K562 (cell line): ENCODE data around the gene UBE2O. TPM values are rescaled to one million over a fixed set of nuclear protein-coding genes. Genes with fewer than 3 reads are reported as not detected.

Source experiments
- CTBP1 ChIP-seq: fragments of 450-650 bp; IDR thresholded peaks from 2 replicates; pipeline ENCODE4 v1.6.1; 2016; ENCODE audit warnings: borderline replicate concordance
- ESRRA ChIP-seq: fragments of 450-650 bp; IDR thresholded peaks from 2 replicates; pipeline ENCODE4 v1.6.1; 2014; ENCODE audit warnings: low read depth, mild to moderate bottlenecking, moderate library complexity, borderline replicate concordance
- GATAD2B ChIP-seq: fragments of 450-650 bp; IDR thresholded peaks from 2 replicates; pipeline ENCODE4 v1.6.1; 2017; ENCODE audit warnings: mild to moderate bottlenecking, borderline replicate concordance
- HDAC1 ChIP-seq, 2 experiments: fragments of 450-650 bp; IDR thresholded peaks; 2 replicates each; pipeline ENCODE4 v1.6.1; 2016 to 2017; ENCODE audit warnings: inconsistent platforms in 1 of 2, mild to moderate bottlenecking in 1 of 2, moderate library complexity in 1 of 2
- HMGN3 ChIP-seq: IDR thresholded peaks from 2 replicates; pipeline ENCODE4 v1.6.1; 2011; ENCODE audit warnings: borderline replicate concordance, low read depth, mild to moderate bottlenecking, mixed read lengths, low read length; ENCODE audit not compliant: insufficient read length; ENCODE audit errors: extremely low read depth
- ILF3 ChIP-seq: fragments of 450-650 bp; IDR thresholded peaks from 2 replicates; pipeline ENCODE4 v1.6.1; 2018; ENCODE audit warnings: antibody characterized with exemption, mild to moderate bottlenecking, moderate library complexity, borderline replicate concordance
- MXI1 ChIP-seq: IDR thresholded peaks from 2 replicates; pipeline ENCODE4 v1.6.1; 2011; ENCODE audit warnings: low read depth, mild to moderate bottlenecking, improper control_type of control experiment, low read length
- NEUROD1 ChIP-seq: fragments of 150-350 bp; IDR thresholded peaks from 2 replicates; pipeline ENCODE4 v1.6.1; 2014; ENCODE audit warnings: borderline replicate concordance, low read length, low read depth; ENCODE audit not compliant: partially characterized antibody
- NFE2L1 ChIP-seq: fragments of 450-650 bp; IDR thresholded peaks from 2 replicates; pipeline ENCODE4 v1.6.1; 2016; ENCODE audit warnings: missing genetic modification characterization, low read depth, mild to moderate bottlenecking, missing compliant biosample characterization, moderate library complexity, borderline replicate concordance
- PCBP1 ChIP-seq: fragments of 200-400 bp; formaldehyde crosslinking; IDR thresholded peaks from 2 replicates; pipeline ENCODE4 v1.6.1; 2018; ENCODE audit warnings: mild to moderate bottlenecking, low read depth, low read length; ENCODE audit not compliant: poor library complexity, severe bottlenecking
- PHF8 ChIP-seq: fragments of 200-600 bp; sonication (generic); IDR thresholded peaks from 2 replicates; pipeline ENCODE4 v1.6.1; 2012; ENCODE audit warnings: mixed run types, mild to moderate bottlenecking, inconsistent platforms, low read length, moderate library complexity, borderline replicate concordance
- POLR2AphosphoS2 ChIP-seq: IDR thresholded peaks from 2 replicates; pipeline ENCODE4 v1.6.1; 2012; ENCODE audit warnings: low read length, improper control_type of control experiment
- PRPF4 ChIP-seq: fragments of 200-400 bp; formaldehyde crosslinking; IDR thresholded peaks from one replicate; pipeline ENCODE4 v1.6.1; 2017; ENCODE audit warnings: low read length, low read depth, mild to moderate bottlenecking; ENCODE audit not compliant: insufficient read depth, poor library complexity, severe bottlenecking
- RAD21 ChIP-seq, 2 experiments: fragments of 250-450 bp in 1 of 2; fragments of 450-650 bp in 1 of 2; sonication (Bioruptor Pico) in 1 of 2; formaldehyde crosslinking in 1 of 2; IDR thresholded peaks in 1 of 2; conservative IDR thresholded peaks in 1 of 2; 2 replicates each; pipeline versions ENCODE4 v1.4.0 to v1.8.0; 2020 to 2022; ENCODE audit warnings: mild to moderate bottlenecking in 2 of 2, moderate library complexity in 1 of 2
- SMARCB1 ChIP-seq: IDR thresholded peaks from 2 replicates; pipeline ENCODE4 v1.6.1; 2011; ENCODE audit warnings: improper control_type of control experiment, low read depth; ENCODE audit not compliant: insufficient read length
- STAT5B ChIP-seq: fragments of 250-450 bp; sonication (Bioruptor Pico); IDR thresholded peaks from 2 replicates; pipeline ENCODE4 v1.8.0; 2021; ENCODE audit warnings: mild to moderate bottlenecking, inconsistent platforms
- TAF1 ChIP-seq: IDR thresholded peaks from 2 replicates; pipeline ENCODE4 v1.6.1; 2011; ENCODE audit warnings: mild to moderate bottlenecking, low read length, moderate library complexity; ENCODE audit not compliant: insufficient read depth, control insufficient read depth, severe bottlenecking; ENCODE audit errors: extremely low read depth
- ZBTB1 ChIP-seq: sonication (generic); formaldehyde crosslinking; IDR thresholded peaks from 2 replicates; pipeline ENCODE4 v1.8.1; 2023; ENCODE audit warnings: missing genetic modification reagents, low read depth, mild to moderate bottlenecking, borderline replicate concordance
- ZNF699 ChIP-seq: fragments of 250-450 bp; sonication (Bioruptor Pico); IDR thresholded peaks from 2 replicates; pipeline ENCODE4 v1.8.0; 2021; ENCODE audit warnings: mild to moderate bottlenecking, moderate library complexity; ENCODE audit not compliant: insufficient replicate concordance
- polyA plus RNA-seq, 8 experiments: library from polyadenylated mRNA; depleted of rRNA in 4 of 8; stranded (reverse) in 5 of 8; unstranded in 3 of 8; fragments of >200 nt; fragmentation: Nextera tagmentation in 2 of 8; fragmentation: Illumina TruSeq in 1 of 8; extraction: Ambion mirVana in 2 of 8; extraction: Trizol in 1 of 8; gene quantifications; 2 replicates each; pipeline versions ENCODE4 v1.2.1 to v1.2.3, GENCODE V29; 2011 to 2014; ENCODE audit warnings: inconsistent platforms in 1 of 8, missing spikeins in 1 of 8
- total RNA-seq, 7 experiments: library from RNA; depleted of rRNA in 6 of 7; stranded (reverse); fragments of >200 nt in 6 of 7; fragmentation: Illumina TruSeq in 2 of 7; extraction: Trizol in 2 of 7; gene quantifications; 2 replicates each; pipeline versions ENCODE4 v1.2.1 to v1.2.3, GENCODE V29; 2011 to 2021; ENCODE audit warnings: low replicate concordance in 1 of 7
- TF ChIP-seq, protein P1 (sequence below): sonication (generic); formaldehyde crosslinking; IDR thresholded peaks from 2 replicates; pipeline ENCODE4 v1.8.1; 2023; ENCODE audit warnings: mild to moderate bottlenecking, missing genetic modification reagents
- TF ChIP-seq, protein P2 (sequence below): fragments of 200-800 bp; sonication (Bioruptor generic); IDR thresholded peaks from 2 replicates; pipeline ENCODE4 v1.6.1; 2017; ENCODE audit warnings: missing genetic modification characterization, missing compliant biosample characterization
- TF ChIP-seq, protein P3 (sequence below): sonication (generic); IDR thresholded peaks from 2 replicates; pipeline ENCODE4 v1.6.1; 2016

The UBE2O gene
- total and polyA plus RNA-seq, 9 of the 15 experiments (the other 6 are each of a cell fraction or from before 2014, with no cell fraction given), result 1.6 to 39.7 (median 13.3) TPM

GRCh38 chr17:76452660-76453430, at the start of gene UBE2O (continued):
- TF ChIP-seq MXI1, result peak; percentile 99
- TF ChIP-seq, protein P1, sequence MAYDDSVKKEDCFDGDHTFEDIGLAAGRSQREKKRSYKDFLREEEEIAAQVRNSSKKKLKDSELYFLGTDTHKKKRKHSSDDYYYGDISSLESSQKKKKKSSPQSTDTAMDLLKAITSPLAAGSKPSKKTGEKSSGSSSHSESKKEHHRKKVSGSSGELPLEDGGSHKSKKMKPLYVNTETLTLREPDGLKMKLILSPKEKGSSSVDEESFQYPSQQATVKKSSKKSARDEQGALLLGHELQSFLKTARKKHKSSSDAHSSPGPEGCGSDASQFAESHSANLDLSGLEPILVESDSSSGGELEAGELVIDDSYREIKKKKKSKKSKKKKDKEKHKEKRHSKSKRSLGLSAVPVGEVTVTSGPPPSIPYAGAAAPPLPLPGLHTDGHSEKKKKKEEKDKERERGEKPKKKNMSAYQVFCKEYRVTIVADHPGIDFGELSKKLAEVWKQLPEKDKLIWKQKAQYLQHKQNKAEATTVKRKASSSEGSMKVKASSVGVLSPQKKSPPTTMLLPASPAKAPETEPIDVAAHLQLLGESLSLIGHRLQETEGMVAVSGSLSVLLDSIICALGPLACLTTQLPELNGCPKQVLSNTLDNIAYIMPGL (CRISPR knock-in tag), result no peak
- TF ChIP-seq PCBP1, result peak; percentile 21
- TF ChIP-seq HMGN3, result peak; percentile 58
- TF ChIP-seq CTBP1, result peak; percentile 99
- no peak for TF ChIP-seq STAT5B
- TF ChIP-seq, protein P2, sequence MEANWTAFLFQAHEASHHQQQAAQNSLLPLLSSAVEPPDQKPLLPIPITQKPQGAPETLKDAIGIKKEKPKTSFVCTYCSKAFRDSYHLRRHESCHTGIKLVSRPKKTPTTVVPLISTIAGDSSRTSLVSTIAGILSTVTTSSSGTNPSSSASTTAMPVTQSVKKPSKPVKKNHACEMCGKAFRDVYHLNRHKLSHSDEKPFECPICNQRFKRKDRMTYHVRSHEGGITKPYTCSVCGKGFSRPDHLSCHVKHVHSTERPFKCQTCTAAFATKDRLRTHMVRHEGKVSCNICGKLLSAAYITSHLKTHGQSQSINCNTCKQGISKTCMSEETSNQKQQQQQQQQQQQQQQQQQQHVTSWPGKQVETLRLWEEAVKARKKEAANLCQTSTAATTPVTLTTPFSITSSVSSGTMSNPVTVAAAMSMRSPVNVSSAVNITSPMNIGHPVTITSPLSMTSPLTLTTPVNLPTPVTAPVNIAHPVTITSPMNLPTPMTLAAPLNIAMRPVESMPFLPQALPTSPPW (CRISPR knock-in tag), result peak; percentile 79
- TF ChIP-seq, protein P3, sequence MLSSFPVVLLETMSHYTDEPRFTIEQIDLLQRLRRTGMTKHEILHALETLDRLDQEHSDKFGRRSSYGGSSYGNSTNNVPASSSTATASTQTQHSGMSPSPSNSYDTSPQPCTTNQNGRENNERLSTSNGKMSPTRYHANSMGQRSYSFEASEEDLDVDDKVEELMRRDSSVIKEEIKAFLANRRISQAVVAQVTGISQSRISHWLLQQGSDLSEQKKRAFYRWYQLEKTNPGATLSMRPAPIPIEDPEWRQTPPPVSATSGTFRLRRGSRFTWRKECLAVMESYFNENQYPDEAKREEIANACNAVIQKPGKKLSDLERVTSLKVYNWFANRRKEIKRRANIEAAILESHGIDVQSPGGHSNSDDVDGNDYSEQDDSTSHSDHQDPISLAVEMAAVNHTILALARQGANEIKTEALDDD, result no peak
- peak; percentile 56; the same call in 1 of the 2 replicates for TF ChIP-seq GATAD2B
- TF ChIP-seq NEUROD1, result peak; percentile 89
- TF ChIP-seq HDAC1 (IDR thresholded peaks at IDR 0.05), result peak in 1 of 2 experiments; percentile 93; a peak in 2 of 4 replicates
- 0 out of 4 replicates have a peak, but pooled peaks of 1 of the 2 experiments have one; percentile 10 for TF ChIP-seq RAD21 (CRISPR knock-in tag; conservative IDR thresholded peaks at IDR 0.05 in 1 of 2, IDR thresholded peaks at IDR 0.05 in 1 of 2)
- no peak for TF ChIP-seq ILF3
- TF ChIP-seq PRPF4, result no peak
- TF ChIP-seq ZBTB1 (CRISPR knock-in tag), result no peak; the same call in 1 of the 2 replicates
- TF ChIP-seq PHF8, result peak; percentile 88; the same call in 1 of the 2 replicates
- no peak for TF ChIP-seq POLR2AphosphoS2
- TF ChIP-seq ZNF699 (CRISPR knock-in tag), result no peak
- TF ChIP-seq TAF1, result peak; percentile 74
- TF ChIP-seq NFE2L1, result no peak
- no peak for TF ChIP-seq SMARCB1
- peak; percentile 10; the same call in 1 of the 2 replicates for TF ChIP-seq ESRRA
